Measurements from ENCODE around the gene TARM1.

GRCh38 chr19:54094426-54095000 is 13.3 kb upstream of the TARM1 start:
- TF ChIP-seq CTCF (IDR thresholded peaks at IDR 0.05) = no peak
- no peak for TF ChIP-seq POLR2A (IDR thresholded peaks at IDR 0.05)

All from lower leg skin (tissue), 3 donors.